Globus pallidus (tissue), 1 donor: ENCODE measurements around the gene MSI2.

ENCODE experiments used
- DNase-seq: peaks from one replicate; pipeline ENCODE4 v3.0.0-alpha.2; 2015; ENCODE audit warnings: low spot score

MSI2 gene

DNA sequence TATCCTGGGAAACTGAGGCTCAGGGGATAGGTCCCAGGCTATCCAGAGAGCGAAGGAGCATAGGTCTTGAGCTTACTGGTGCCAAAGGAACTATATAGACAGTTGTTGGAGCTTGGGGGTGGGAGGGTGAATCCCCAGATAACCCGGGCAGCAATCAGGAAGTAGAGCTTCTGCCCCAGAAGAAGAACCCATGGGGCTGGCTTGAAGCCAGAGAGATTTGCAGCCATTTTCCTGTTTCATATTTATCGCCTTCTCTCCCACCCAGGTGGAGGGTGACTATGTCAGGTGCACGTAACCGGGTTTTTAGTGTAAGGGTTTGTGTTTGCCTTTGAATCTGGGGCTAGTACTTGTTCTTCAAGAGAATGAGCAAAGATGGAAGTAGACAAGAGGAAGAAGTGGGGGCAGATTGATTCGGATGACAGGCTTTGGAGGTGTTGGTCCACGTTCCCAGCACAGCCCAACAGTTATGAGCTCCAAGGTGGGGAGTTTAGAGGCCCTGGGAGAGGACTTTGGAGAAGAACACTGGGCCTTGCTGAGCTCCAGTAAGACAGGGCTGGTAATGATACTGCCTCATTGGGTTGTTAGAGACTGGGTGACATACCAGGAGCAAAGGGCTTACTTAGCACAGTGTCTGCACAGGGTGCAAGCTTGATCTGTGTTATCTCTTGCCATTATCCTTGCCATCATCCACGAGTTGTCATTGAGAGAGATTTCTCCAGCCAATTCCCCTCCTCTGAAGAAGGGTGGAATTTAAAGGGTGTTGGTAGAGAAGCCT, 343.1 kb downstream of the MSI2 start:
- DNase-seq = no peak

GRCh38 chr17:57600074-57600473, 343.8 kb downstream of the MSI2 start:
- DNase-seq = no peak

DNA sequence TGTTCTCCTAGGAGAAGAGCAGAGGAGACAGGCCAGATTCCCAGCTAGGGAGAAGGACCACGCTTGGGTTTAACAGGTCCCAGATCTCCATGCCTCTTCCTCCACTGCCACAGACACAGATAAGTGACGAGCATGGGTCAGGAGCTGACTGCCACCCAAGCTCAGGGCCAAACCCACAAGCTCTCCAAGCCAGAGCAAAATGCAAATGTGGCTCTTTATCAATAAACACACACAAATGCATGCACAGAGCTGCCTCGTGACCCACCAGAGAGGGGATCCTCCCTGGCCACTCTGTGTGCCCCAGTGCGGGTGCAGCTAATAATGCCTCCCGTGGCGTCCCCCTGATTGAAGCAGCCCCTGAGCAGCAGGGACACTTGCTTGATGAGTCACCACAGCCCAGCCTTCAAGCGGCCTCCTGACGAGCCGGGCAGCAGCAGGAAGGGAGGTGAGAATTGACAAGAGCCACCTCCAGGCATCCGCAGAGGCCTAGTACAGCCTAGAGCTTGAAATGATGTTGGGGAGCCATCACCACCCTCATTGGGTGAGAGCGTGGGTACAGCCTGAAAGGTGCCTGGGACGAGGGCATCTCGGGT, 344.9 kb downstream of the MSI2 start:
- DNase-seq = no peak

GRCh38 chr17:57602896-57603295, 346.6 kb downstream of the MSI2 start:
- DNase-seq = no peak

- no peak for DNase-seq
Measured at GRCh38 chr17:57603546-57603945, 347.2 kb downstream of the MSI2 start.

GRCh38 chr17:57603978-57604377, 347.7 kb downstream of the MSI2 start:
- DNase-seq = no peak

DNA sequence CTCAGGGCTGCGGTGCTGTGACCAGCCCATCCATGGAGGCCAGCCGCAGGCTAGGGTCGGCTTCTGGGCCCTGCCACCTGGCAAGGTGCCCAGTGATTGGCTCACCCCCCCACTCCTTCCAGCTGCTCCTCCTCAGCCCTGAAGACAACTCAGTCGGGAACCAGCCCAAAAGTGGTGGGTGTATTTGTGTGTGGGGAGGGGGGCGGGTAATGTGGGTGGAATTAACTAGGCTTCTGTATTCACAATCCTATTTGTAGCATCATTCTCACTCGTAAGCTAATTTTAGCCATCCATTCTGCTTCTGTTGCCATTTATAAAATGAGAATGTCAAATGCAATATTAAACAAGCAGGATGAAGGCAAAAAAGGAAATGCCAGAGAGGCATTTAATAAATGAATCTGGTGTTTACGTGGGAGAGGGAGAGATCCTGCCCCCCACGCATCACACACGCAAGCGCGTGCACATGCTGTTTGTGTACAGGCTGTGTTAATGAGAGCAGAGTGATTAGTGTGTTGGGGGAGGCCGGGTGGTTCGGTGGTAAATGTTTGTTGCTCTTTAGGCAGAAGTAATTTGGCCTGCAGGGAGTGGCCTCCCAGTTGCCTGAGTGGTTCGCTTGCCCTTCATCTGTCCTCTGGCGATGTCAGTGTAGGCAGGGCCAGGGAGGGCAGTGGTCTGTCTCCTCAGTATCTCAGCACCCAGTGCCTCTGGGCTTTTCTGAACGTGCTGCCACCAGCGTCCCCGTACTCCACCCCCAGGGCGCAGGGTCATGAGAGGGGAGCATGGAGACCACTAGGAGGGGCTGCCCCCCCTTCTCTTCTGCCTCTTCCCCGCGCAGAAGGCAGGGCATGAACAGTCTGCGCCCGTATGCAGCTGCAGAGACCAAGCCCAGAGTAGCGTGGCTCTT, 348.7 kb downstream of the MSI2 start:
- peak; percentile 70 for DNase-seq

DNA sequence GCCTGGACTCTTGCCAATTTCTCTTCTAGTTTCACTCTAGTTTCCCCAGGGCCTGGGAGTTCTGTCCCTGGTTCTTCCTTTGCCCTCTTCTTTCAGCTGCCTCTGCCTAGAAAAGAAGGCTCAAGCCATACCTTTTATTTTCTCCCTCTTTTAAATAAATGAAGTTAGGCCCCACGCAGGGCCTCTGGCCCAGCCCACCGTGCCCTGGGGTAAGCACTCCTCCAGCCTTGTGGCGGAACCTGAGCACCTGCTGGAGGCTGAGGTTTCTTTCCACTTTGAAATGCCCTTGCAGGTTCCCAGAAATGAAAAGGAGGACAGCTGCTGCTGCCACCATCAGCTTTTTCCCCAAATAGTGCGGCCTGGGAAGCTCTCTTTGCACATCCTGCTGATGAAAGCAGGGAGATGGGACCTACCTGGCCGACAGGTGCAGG, 349.4 kb downstream of the MSI2 start:
- no peak for DNase-seq

DNA sequence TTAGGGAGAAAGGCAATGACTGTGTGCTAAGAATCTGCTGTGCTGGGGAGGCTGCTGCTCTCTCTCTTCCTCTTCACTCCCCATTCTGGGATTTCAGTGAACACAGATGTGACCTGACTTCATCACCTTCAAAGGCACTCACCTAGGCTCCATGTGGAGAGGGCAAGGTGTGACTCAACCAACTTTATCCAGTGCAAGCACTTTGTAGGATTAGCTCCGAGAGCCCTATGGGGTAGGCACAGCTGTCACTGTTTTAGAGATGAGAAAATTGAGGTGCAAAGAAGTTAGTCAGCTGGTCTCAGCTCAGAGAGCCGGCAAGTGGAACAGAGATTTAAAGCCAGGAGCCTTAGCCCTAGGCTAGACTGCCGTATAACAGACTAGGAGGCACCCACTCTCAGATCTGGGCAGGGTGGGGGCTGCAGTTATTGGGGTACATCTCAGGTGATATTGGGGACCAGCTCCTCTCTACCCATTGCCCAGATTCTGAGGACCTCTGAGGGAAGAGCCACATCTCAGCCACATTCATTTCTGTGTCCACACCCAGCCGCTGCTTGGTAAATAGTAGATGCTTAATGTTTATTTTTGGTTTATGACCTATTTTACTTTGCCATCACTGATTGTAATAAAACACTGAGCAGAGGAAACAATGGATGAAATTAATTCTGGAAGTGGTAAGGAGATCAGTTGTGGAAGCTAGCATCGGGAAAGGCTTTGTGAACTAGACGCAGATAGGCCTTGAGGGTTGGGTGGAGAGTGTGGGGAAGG, 350.0 kb downstream of the MSI2 start:
- DNase-seq = no peak

DNA sequence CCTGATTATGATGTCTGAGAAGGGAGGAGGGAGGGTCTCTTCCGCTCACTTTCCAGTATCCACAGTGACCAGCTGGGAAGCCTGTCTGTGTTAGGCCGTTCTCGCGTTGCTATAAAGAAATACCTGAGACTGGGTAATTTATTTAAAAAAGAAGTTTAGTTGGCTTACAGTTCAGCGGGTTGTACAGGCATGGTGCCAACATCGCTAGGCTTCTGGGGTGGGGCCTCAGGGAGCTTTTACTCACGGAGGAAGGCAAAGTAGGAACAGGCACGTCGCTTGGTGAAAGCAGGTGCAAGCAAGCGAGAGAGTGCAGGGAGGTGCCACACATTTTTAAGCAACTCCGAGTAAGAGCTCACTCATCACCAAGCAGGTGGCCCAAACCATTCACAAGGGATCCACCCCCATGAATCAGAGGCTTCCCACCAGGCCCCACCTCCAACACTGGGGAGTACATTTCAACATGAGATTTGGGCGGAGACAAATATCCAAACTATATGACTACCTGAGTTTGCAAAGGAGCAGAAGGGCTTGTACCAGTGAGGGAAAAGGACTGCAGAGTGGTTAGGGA, 351.3 kb downstream of the MSI2 start:
- no peak for DNase-seq

GRCh38 chr17:57608369-57609124, 352.2 kb downstream of the MSI2 start:
- no peak for DNase-seq

- DNase-seq = no peak
Measured at GRCh38 chr17:57609125-57609877, 353.0 kb downstream of the MSI2 start.

- no peak for DNase-seq
Measured at GRCh38 chr17:57609878-57610270, 353.6 kb downstream of the MSI2 start.

DNA sequence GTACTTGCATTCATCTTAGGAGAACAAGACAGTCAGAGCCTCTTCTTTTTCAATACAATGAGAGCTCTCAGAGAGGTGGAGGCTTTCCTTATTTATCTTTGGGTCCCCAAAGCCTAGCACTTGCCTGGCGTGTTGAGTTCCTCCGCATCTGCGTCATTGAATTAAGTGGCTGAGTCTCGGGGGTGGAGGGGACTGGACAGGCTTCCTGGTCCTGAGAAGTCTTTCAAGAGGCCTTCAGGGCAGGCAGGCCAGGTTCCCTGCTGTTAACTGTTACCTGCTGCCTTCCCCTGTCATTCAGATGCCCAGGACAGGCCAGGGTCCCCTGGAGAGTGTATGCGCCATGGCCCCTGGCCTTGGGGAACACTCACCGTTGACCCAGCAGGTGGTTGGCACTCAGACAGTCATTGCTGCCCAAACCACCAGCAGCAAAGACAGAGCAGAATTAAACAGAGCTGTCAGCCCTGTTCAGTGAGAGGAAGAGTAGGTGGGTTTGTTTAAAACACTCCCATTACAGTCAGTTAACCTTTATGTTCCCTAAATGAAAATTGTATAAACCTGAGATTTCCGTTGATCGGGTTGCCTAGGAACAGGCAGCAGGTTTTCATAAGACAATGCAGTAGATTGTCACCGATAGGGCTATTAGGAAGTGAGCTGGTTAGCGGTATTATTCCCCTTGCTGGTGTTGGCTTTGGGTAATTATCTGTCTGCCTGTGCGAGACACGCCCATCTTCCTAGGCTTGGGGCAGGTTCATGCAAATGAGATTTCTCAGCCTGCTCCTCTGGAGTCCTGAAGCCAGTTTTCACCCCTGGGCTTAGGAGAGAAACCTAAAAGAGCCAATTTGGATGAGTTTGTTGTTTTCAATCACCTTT, 356.1 kb downstream of the MSI2 start:
- no peak for DNase-seq

GRCh38 chr17:57614742-57615141, 358.4 kb downstream of the MSI2 start:
- DNase-seq = no peak

DNA sequence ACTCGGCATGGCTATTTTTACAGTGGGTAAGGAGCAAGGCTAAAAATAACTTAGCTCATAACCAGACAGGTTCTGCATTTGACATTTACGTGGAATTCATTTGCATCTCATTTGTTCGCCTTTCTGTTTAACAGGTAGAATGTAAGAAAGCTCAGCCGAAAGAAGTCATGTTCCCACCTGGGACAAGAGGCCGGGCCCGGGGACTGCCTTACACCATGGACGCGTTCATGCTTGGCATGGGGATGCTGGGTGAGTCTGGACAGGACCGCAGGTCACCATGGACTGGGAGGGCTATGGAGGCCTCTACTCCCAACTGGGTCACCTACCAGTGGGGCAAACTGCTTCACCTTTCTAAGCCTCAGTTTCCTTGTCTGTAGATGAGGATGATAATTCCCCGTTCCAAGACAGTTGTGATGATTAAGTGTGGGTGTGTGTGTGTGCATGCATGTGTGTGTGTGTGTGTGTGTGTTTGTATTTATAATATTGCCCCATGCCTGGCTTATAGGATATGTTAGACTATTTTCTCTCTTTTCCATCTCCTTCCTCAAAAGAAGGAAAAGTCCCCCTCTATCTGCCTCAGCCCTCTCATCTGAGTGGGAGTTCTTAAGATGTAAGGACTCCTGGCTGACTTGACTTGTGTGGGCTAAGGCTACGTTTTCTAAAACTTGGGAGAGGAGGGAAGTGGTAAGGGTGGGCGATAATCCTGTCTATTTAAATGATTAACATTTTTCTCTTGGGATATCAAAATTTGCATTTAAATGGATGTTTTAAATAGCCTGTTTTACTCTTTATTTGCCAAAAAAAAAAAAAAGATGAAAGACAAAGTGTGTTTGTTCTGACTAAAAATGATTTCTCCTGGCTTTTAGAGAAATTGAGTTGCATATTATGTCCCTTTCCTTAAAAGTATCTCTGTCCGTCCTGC, 359.8 kb downstream of the MSI2 start:
- DNase-seq = no peak

DNA sequence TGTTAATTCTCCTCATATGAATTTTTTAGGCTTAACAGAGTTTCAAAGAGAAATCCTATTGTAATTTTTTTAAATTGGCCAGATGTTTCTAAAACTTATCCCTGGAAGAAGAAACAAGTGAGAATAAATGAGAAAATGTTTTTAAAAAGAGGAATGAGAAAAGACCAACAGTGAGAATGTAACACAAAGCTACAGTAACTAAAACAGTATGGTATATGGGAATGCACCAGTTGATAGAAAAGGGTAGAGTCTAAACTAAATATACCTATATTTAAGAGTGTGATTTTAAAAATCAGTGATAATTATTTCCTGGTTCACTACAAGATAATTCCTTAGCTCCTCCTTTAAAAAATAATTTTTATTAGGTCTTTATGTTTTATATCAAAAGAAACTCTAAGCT, 360.9 kb downstream of the MSI2 start:
- DNase-seq = no peak
